Stimulated activated CD8-positive, alpha-beta memory T cell treated with anti-CD3 and anti-CD28 coated beads, Interleukin-4, amount 100 ng/mL, for 1 hour (primary cell): ENCODE measurements around the gene N4BP3.
"Not testable (repeated sequence)": the region's sequence is repeated elsewhere in the genome, so short reads cannot be mapped to it uniquely, and the experiment has no call there.

Experiments
- DNase-seq, 2 donors: peaks; one replicate each; pipeline ENCODE4 v3.0.0-alpha.2; 2020; ENCODE audit warnings: low read depth in 2 of 2, low spot score in 1 of 2

N4BP3 gene

GRCh38 chr5:178121391-178122276, 8.3 kb downstream of the N4BP3 start:
- DNase-seq: no peak

GRCh38 chr5:178122346-178122745, 9.0 kb downstream of the N4BP3 start:
- no peak for DNase-seq

GRCh38 chr5:178123094-178123965, 10.0 kb downstream of the N4BP3 start:
- DNase-seq: no peak

- DNase-seq: no peak
Observed at GRCh38 chr5:178123966-178124925, 10.9 kb downstream of the N4BP3 start.

- no peak for DNase-seq
Observed at GRCh38 chr5:178125253-178125906, 12.0 kb downstream of the N4BP3 start.

- no peak for DNase-seq
Observed at GRCh38 chr5:178126556-178126955, 13.2 kb downstream of the N4BP3 start.

- not testable (repeated sequence) for DNase-seq
Observed at GRCh38 chr5:178127300-178128009, 14.1 kb downstream of the N4BP3 start.

- DNase-seq: no peak
Observed at GRCh38 chr5:178129296-178129695, 16.0 kb downstream of the N4BP3 start.

GRCh38 chr5:178130234-178130575, 16.9 kb downstream of the N4BP3 start:
- not testable (repeated sequence) for DNase-seq

- DNase-seq: peak in 1 of 2 donors; percentile 52
Observed at GRCh38 chr5:178130576-178131445, 17.5 kb downstream of the N4BP3 start, which contains the start of gene RMND5B. Gene RMND5B, plus strand, starts transcription at chr5:178131014. Its CDS starts 7,106 bp downstream, at chr5:178138120.

- no peak for DNase-seq
Observed at GRCh38 chr5:178131446-178131996, 18.2 kb downstream of the N4BP3 start.

- DNase-seq: no peak
Observed at GRCh38 chr5:178136990-178137389, 23.7 kb downstream of the N4BP3 start.

GRCh38 chr5:178137991-178138390, 24.7 kb downstream of the N4BP3 start:
- DNase-seq: no peak

- no peak for DNase-seq
Observed at GRCh38 chr5:178141550-178141949, 28.2 kb downstream of the N4BP3 start.

GRCh38 chr5:178142642-178143041, 29.3 kb downstream of the N4BP3 start:
- no peak for DNase-seq

GRCh38 chr5:178143246-178143645, 29.9 kb downstream of the N4BP3 start:
- DNase-seq: no peak

- DNase-seq: no peak
Observed at GRCh38 chr5:178143901-178144300, 30.6 kb downstream of the N4BP3 start.
